ENCODE measurements around the gene WDR73.

WDR73 gene

GRCh38 chr15:84620626-84621025, 33.5 kb downstream of the WDR73 start:
- H3K4me3 ChIP-seq (ENCODE audit: low read depth, low read length): no peak overlapping the region
- no peak for TF ChIP-seq CTCF (IDR thresholded peaks at IDR 0.05; ENCODE audit: borderline replicate concordance, insufficient read depth, low read depth, low read length)

GRCh38 chr15:84616235-84616634, 37.8 kb downstream of the WDR73 start:
- H3K4me3 ChIP-seq (ENCODE audit: low read depth, low read length): no peak overlapping the region
- no peak for TF ChIP-seq CTCF (IDR thresholded peaks at IDR 0.05; ENCODE audit: borderline replicate concordance, insufficient read depth, low read depth, low read length)

GRCh38 chr15:84611631-84612030, 42.5 kb downstream of the WDR73 start:
- H3K4me3 ChIP-seq (ENCODE audit: low read depth, low read length): no peak overlapping the region
- TF ChIP-seq CTCF (IDR thresholded peaks at IDR 0.05; ENCODE audit: borderline replicate concordance, insufficient read depth, low read depth, low read length): no peak

DNA sequence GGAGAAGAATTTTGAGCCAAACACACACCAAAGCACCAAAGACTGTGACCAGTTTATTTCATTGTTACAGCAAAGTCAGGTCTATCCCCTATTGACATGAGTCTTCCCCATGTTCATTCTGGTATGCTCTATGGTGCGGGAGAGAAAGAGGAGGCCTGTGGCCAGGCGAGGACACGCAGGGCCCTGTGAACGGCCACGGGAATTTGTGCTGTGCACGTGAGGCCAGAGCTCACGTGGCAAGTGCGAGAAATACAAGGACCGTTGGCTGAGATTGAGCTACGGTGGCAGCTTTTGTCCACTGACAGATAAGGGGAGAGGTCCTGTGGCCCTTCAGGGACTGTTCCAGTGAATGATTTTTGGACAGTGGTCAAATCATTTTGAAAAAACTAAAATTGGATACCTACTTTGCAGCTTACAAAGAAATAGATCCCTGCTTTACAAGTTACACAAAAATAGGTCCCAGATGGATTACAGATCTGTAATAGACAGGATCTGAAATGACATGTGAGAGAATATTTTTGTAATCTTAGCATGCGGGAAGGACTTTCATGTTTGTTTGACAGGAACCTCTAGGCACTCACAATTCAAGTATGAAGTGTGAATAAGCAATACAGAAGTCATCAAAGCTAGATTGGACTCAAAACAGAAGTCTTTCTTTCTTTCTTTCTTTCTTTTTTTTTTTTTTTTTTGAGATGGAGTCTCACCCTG, 44.1 kb downstream of the WDR73 start:
- no peak overlapping the region for H3K4me3 ChIP-seq (ENCODE audit: low read depth, low read length)
- TF ChIP-seq CTCF (IDR thresholded peaks at IDR 0.05; ENCODE audit: borderline replicate concordance, insufficient read depth, low read depth, low read length): no peak

DNA sequence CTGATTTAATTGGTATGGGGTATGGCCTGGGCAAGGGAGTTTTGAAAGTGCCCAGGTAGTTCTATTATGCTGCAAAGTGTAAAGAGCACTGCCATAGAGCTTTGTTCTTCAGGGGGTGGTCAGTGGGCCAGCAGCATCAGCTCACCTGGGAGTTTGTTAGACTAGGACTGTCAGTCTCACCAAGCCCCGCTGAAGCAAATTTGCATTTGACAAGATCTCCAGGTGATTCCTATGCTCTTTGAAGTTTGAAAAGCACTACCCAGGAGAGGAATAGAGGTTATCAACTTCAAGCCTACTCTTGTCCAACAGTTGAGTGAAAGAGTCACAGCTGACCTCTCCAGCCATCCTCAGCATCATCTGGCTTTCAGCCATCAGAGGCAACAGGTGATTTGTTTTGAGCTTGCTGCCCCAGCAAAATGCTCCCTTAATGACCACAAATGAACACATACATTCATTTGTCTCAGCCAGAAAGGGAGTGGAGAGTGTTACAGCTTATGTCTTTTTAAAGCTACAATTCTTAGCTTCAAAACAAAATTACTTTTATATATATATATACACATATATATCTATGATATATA, 45.3 kb downstream of the WDR73 start:
- no peak overlapping the region for H3K4me3 ChIP-seq (ENCODE audit: low read depth, low read length)
- no peak for TF ChIP-seq CTCF (IDR thresholded peaks at IDR 0.05; ENCODE audit: borderline replicate concordance, insufficient read depth, low read depth, low read length)

DNA sequence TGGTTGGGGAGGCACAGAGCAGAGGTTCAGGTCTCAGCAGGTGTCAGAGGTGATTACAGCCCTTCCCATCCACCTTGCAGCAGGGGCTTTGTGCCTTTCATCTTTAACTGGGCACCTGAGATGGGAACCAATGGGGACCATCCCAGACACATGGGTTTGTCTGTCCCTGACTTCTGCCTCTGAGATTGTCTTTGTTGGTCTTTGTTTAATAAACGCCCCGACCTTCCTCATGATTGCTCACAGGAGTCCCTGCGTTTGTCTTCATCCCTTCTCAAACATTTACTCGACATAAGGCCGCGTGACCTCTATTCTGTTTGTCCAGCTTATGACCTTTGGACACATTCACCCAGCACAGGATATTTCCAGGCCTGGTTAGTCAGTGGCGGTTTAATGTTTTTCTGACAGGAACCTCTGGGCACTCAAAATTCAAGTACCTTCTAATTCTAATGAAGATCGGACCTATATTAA, 47.4 kb downstream of the WDR73 start:
- no peak for TF ChIP-seq CTCF (IDR thresholded peaks at IDR 0.05; ENCODE audit: borderline replicate concordance, insufficient read depth, low read depth, low read length)
- no peak overlapping the region for H3K4me3 ChIP-seq (ENCODE audit: low read depth, low read length)

GRCh38 chr15:84605554-84605882, 48.6 kb downstream of the WDR73 start:
- H3K4me3 ChIP-seq (ENCODE audit: low read depth, low read length): no peak overlapping the region
- TF ChIP-seq CTCF (IDR thresholded peaks at IDR 0.05; ENCODE audit: borderline replicate concordance, insufficient read depth, low read depth, low read length): no peak

Measured in GM12875 (cell line).